HG02943 (cell line): ENCODE data around the gene SNX19.
"Not testable (repeated sequence)": the region's sequence is repeated elsewhere in the genome, so short reads cannot be mapped to it uniquely, and the experiment has no call there.

Experiments used
- ATAC-seq: cut with Tn5 transposase; IDR thresholded peaks from one replicate; pipeline ENCODE4 v1.9.1; 2021; ENCODE audit warnings: mild to moderate bottlenecking, low read depth, moderate library complexity; ENCODE audit not compliant: unreplicated experiment

Gene SNX19, protein sequence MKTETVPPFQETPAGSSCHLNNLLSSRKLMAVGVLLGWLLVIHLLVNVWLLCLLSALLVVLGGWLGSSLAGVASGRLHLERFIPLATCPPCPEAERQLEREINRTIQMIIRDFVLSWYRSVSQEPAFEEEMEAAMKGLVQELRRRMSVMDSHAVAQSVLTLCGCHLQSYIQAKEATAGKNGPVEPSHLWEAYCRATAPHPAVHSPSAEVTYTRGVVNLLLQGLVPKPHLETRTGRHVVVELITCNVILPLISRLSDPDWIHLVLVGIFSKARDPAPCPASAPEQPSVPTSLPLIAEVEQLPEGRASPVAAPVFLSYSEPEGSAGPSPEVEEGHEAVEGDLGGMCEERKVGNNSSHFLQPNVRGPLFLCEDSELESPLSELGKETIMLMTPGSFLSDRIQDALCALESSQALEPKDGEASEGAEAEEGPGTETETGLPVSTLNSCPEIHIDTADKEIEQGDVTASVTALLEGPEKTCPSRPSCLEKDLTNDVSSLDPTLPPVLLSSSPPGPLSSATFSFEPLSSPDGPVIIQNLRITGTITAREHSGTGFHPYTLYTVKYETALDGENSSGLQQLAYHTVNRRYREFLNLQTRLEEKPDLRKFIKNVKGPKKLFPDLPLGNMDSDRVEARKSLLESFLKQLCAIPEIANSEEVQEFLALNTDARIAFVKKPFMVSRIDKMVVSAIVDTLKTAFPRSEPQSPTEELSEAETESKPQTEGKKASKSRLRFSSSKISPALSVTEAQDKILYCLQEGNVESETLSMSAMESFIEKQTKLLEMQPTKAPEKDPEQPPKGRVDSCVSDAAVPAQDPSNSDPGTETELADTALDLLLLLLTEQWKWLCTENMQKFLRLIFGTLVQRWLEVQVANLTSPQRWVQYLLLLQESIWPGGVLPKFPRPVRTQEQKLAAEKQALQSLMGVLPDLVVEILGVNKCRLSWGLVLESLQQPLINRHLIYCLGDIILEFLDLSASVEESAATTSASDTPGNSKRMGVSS

GRCh38 chr11:130916238-130916855 is at the start of gene SNX19:
TSS of gene SNX19 (minus strand) at chr11:130916479. CDS start at chr11:130915939, 540 bp downstream.
- peak; percentile 98 for ATAC-seq

DNA sequence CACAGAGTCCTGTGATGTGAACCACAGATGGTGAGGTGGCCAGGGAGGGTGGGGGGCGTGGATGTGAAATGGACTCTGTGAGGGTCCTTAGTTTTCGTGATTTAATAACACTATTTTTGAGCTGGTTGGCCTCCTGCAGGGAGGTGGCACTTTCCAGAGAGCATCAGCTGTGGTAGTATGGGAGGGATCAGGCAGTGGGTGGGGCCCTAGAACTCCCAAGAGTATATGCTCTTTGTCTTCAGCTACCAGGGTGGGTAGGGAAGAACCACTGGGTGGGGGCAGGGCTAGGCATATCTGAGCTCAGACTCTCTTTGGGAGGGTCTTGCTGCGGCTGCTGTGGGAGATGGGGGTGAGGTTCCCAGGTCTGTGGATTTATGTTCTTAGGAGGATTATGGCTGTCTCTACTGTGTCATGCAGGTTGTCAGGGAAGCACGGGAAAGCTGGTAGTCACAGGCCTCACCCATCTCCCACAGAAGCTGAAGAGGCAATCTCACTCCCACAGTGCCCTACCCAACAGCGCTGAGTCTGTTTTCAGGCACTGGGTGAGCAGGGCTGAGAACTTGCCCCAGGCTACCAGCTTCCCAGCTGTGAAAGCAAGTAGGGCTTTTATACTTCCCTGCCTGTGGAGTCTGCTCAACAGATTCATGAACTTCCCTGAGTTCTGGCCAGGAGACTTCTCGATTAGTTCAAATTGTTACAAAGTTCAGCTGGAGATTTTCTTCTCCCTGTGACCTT is 47.9 kb upstream of the SNX19 start:
- ATAC-seq, result no peak

DNA sequence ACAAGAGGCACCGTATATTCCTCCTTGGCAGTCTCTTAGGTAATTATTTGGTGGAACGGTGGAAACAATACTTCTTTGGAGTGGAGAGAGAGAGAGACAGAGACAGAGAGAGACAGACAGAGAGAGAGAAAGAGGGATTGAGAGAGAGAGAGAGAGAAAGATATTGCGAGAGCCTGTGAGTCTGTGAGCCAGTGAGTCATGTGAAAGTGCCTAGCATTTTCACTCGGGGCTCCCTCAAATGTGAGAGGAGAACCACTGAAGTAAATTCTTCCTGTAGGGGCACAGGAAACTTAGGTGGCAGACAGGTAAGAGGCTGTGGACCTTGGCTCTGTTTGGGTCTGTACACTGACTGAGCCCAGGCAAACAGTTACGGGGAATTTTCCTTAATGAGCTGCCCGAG is 31.6 kb upstream of the SNX19 start:
- no peak for ATAC-seq

DNA sequence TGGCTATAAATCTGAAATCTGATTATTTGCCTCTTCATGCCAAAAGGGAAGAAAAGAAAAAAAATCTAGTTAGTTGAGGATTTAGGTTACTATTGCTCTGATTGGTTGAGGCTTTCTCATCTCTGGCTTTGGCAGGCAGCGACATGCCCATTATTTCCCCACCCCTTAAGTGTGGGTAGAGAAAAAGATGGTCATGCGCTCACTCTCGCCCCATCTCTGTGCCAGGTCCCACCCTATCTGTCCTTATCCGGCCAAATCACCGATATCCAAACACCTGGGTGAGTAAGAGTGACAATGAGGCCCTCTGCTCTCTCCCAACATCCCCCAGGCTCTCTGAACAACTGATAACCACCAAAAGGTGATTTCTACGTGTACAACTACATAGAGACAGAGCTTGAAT is 31.2 kb upstream of the SNX19 start:
- no peak for ATAC-seq

DNA sequence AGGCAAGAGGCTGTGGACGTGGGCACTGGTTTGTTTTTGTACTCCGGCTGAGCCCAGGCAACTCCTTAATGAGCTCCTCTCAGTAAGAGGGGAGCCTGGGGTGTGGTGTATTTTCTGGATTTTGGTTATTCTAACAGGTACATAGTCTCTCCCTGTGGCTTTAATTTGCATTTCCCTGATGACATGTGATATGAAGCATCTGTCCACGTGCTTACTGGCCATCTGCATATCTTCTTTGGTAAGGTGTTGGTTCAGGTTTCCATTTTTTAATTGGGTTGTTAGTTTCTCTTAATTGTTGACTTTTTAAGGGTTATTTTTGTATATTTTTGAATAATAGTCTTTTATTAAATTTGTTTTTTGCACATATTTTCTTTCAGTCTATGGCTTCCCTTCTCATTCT is 30.8 kb upstream of the SNX19 start:
- ATAC-seq, result no peak

- ATAC-seq, result no peak
Observed at GRCh38 chr11:130945896-130946295, 29.6 kb upstream of the SNX19 start.

DNA sequence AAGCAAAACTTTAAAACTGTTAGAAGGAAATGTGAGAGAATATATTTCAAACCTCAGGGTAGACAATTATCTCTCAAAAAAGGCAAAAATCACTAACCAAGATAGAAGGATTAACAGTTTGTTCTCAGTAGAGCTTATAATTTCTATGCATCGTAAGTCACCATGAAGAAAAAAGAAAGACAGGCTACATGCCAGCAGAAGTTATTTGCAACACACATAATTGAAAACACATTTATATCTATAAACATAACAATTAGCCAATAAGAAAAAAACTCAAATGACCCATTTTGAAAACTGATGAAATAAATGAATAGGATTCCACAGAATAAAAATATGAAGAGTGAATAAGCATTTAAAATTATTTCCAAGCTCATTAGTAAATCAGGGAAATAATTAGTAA is 24.4 kb upstream of the SNX19 start:
- no peak for ATAC-seq

DNA sequence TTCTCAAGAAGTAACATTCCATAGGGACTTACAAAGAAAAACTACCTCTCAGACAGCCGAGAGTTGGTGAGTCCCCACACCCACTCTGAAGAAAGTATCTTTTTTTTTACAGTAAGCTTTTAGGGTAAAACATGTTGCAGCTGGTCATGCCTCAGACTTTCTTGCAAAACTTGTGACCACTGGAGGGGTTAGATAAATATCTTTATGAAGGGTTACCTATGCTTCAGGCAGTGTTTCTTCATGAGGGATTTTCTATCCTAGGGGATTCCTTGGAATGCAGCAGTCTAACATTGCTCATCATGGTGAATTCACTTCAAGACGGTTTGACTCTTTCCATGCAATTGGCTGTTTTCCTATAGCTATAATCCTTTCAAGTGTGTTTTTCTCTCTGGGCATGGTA is 20.8 kb upstream of the SNX19 start:
- ATAC-seq, result no peak

DNA sequence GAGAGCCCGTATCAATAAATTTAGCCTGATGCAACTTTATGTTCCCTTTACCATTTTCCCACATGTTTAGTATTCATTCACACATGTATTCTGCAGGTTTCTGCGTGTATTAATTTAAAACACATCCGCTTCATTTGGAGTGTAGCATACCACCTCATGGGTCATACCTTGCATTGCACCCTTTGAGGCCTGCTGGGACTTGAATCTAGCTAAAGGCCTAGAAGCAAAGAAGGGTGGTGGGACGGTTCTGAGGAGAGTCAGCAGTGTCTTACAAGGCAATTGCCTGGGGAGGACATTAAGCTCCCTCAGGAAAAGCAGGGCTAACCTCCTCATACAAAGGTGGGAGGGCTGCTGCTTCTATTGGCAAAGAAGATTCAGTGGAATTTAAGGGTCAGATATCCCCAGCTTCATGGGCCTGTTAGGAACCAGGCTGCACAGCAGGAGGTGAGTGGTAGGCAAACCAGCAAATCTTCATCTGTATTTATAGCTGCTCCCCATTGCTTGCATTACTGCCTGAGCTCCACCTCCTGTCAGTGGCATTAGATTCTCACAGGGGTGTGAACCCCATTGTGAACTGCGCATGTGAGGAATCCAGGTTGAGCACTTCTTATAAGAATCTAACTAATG is 15.9 kb upstream of the SNX19 start:
- ATAC-seq, result no peak

DNA sequence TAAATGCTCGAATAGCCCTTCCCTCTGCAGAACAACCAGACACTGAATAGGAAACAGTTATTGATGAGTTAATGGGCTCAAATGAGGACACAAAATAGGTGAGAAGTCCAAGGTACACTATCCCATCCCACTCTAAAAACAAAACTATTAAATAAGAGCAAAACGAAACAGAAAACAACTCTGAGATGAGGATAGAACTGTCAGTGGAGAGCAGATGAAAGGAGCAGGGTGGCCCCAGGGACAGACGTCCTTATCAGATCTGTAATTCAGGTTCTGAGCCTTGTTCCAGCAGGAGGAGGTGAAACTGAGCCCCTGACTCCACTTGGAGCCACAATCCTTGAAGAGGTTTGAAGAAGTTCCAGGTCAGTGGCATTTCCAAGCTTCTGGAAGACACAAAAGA is 8.5 kb upstream of the SNX19 start:
- ATAC-seq, result no peak

DNA sequence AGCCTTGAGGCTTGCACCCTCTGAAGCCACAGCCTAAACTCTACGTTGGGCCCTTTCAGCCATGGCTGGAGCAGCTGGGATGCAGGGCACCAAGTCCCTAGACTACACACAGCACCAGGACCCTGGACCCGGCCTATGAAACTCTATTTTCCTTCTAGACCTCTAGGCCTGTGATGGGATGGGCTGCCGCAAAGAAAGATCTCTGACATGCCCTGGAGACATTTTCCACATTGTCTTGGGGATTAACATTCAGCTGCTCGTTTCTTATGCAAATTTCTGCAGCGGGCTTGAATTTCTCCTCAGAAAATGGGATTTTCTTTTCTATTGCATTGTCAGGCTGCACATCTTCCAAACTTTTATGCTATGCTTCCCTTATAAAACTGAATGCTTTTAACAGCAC is 4.3 kb upstream of the SNX19 start:
- not testable (repeated sequence) for ATAC-seq

- ATAC-seq, result no peak
Observed at GRCh38 chr11:130918081-130918480, 1.8 kb upstream of the SNX19 start.

GRCh38 chr11:130916910-130917309 is 631 bp upstream of the SNX19 start:
- ATAC-seq, result no peak

- ATAC-seq, result peak; percentile 9
Observed at GRCh38 chr11:130915603-130916237, 559 bp downstream of the SNX19 start.

- ATAC-seq, result no peak
Observed at GRCh38 chr11:130913268-130913667, 3.0 kb downstream of the SNX19 start.

- ATAC-seq, result no peak
Observed at GRCh38 chr11:130912552-130912951, 3.7 kb downstream of the SNX19 start.

DNA sequence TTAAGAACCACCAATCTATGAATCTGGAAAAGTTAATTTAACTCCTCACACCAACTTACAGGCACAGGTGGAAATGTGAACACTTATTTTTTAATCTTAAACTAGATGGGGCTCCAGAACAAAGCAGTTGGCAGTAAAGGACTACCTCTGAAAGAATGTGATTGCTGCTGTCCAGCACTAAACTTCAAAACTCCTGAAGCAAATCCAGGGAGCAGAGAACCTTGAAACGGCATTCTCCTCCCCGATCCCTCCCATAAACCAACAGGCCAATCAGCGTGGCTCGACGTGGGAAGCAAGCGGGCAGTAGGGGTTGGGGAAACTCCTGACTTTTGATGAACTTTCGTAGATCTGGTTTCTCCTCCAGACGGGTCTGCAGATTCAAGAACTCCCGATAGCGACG is 5.0 kb downstream of the SNX19 start:
- no peak for ATAC-seq

DNA sequence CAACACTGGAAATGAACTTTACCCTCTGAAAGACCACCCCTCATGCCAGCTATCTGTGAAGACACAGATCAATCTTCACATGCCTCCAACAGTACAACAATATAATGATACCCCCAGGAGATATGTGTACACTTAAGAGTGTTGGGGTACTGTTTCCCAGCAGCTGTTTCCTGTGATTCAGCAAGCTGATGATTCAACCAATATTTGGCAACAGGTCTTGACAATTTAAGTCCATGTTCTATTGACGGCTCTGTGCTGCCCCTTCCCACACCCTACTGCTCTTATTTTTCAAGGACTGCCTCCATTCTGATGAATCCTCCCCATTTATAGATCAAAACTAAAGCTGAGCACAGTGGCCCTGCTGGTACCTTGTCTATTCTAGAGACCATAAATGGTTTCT is 6.6 kb downstream of the SNX19 start:
- ATAC-seq, result no peak
